ENCODE measurements around the gene SCARB1. TPM values are rescaled to one million over a fixed set of nuclear protein-coding genes. Genes with fewer than 3 reads are reported as not detected.

Gene SCARB1
- total RNA-seq, 1 experiment from 2014 or later = 106 TPM

- H3K9me3 ChIP-seq = 0 out of 2 replicates have a peak, but pooled peaks cover 7% of the 10 kb centered on the region
- H3K27me3 ChIP-seq (replicated peaks; ENCODE audit: control insufficient read depth, insufficient read depth, low read length) = no peaks in the 10 kb centered on the region
- Mint-ChIP-seq H3K27ac (ENCODE audit: unreplicated experiment) (no peak overlapping the region), H3K27me3 (ENCODE audit: insufficient read depth, unreplicated experiment) (no peaks in the 10 kb centered on the region), H3K4me3 (ENCODE audit: unreplicated experiment) (no peak overlapping the region), H3K9me3 (ENCODE audit: unreplicated experiment) (no peaks in the 10 kb centered on the region), H3K36me3 (ENCODE audit: insufficient read depth, unreplicated experiment) (peaks cover 9% of the 10 kb centered on the region), H3K4me1 (ENCODE audit: low read depth, unreplicated experiment) (peaks cover 12% of the 10 kb centered on the region)
- no peaks in the 10 kb centered on the region for H3K36me3 ChIP-seq (ENCODE audit: control insufficient read depth, insufficient read depth, low read length)
- ChIA-PET POLR2A (no interaction called here), CTCF (no interaction called here)
- BruUV-seq (replicated peaks) = no TSS peak
- intact Hi-C loops (cut with micrococcal nuclease; ENCODE audit: unreplicated experiment) = loop anchor here (2.0 kb wide), 1 partner anchor 27 kb away; no protein-coding TSS in a partner anchor
- peaks cover 12% of the 10 kb centered on the region for H3K4me1 ChIP-seq
- TF ChIP-seq CTCF (IDR thresholded peaks at IDR 0.05; ENCODE audit: insufficient read depth in 1 of 2, low read depth in 1 of 2, low read length in 1 of 2, severe bottlenecking in 1 of 2, unreplicated experiment in 1 of 2) = no peak
- H3K4me3 ChIP-seq (ENCODE audit: low read depth, low read length) = no peak overlapping the region
- no peak for DNase-seq
These were observed 119.4 kb downstream of the SCARB1 start for GRCh38 chr12:124744273-124744640.

GRCh38 chr12:124743479-124744272 is 120.0 kb downstream of the SCARB1 start:
- no TSS peak for BruUV-seq (replicated peaks)
- H3K9me3 ChIP-seq = 0 out of 2 replicates have a peak, but pooled peaks cover 8% of the 10 kb centered on the region
- no peaks in the 10 kb centered on the region for H3K27me3 ChIP-seq (replicated peaks; ENCODE audit: control insufficient read depth, insufficient read depth, low read length)
- Mint-ChIP-seq H3K4me3 (ENCODE audit: unreplicated experiment) (no peak overlapping the region), H3K36me3 (ENCODE audit: insufficient read depth, unreplicated experiment) (peaks cover 9% of the 10 kb centered on the region), H3K9me3 (ENCODE audit: unreplicated experiment) (no peaks in the 10 kb centered on the region), H3K27ac (ENCODE audit: unreplicated experiment) (no peak overlapping the region), H3K27me3 (ENCODE audit: insufficient read depth, unreplicated experiment) (no peaks in the 10 kb centered on the region), H3K4me1 (ENCODE audit: low read depth, unreplicated experiment) (peaks cover 12% of the 10 kb centered on the region)
- POLR2A ChIA-PET = no interaction called here
- H3K4me1 ChIP-seq = peaks cover 12% of the 10 kb centered on the region
- CTCF ChIA-PET = no interaction called here
- intact Hi-C loops (cut with micrococcal nuclease; ENCODE audit: unreplicated experiment) = loop anchor here (2.0 kb wide), 1 partner anchor 27 kb away; no protein-coding TSS in a partner anchor
- DNase-seq = no peak
- H3K36me3 ChIP-seq (ENCODE audit: control insufficient read depth, insufficient read depth, low read length) = no peaks in the 10 kb centered on the region
- H3K4me3 ChIP-seq (ENCODE audit: low read depth, low read length) = no peak overlapping the region
- TF ChIP-seq CTCF (IDR thresholded peaks at IDR 0.05; ENCODE audit: insufficient read depth in 1 of 2, low read depth in 1 of 2, low read length in 1 of 2, severe bottlenecking in 1 of 2, unreplicated experiment in 1 of 2) = no peak

- H3K9me3 ChIP-seq = 0 out of 2 replicates have a peak, but pooled peaks cover 8% of the 10 kb centered on the region
- POLR2A ChIA-PET = no interaction called here
- CTCF ChIA-PET = no interaction called here
- BruUV-seq (replicated peaks) = no TSS peak
- Mint-ChIP-seq H3K27ac (ENCODE audit: unreplicated experiment) (no peak overlapping the region), H3K4me3 (ENCODE audit: unreplicated experiment) (no peak overlapping the region), H3K4me1 (ENCODE audit: low read depth, unreplicated experiment) (peaks cover 12% of the 10 kb centered on the region), H3K36me3 (ENCODE audit: insufficient read depth, unreplicated experiment) (peaks cover 9% of the 10 kb centered on the region), H3K9me3 (ENCODE audit: unreplicated experiment) (no peaks in the 10 kb centered on the region), H3K27me3 (ENCODE audit: insufficient read depth, unreplicated experiment) (no peaks in the 10 kb centered on the region)
- TF ChIP-seq CTCF (IDR thresholded peaks at IDR 0.05; ENCODE audit: insufficient read depth in 1 of 2, low read depth in 1 of 2, low read length in 1 of 2, severe bottlenecking in 1 of 2, unreplicated experiment in 1 of 2) = no peak
- peaks cover 9% of the 10 kb centered on the region for H3K4me1 ChIP-seq
- no peaks in the 10 kb centered on the region for H3K27me3 ChIP-seq (replicated peaks; ENCODE audit: control insufficient read depth, insufficient read depth, low read length)
- no peak overlapping the region for H3K4me3 ChIP-seq (ENCODE audit: low read depth, low read length)
- H3K36me3 ChIP-seq (ENCODE audit: control insufficient read depth, insufficient read depth, low read length) = no peaks in the 10 kb centered on the region
- intact Hi-C loops (cut with micrococcal nuclease; ENCODE audit: unreplicated experiment) = no loop called here
- DNase-seq = no peak
These were observed 121.0 kb downstream of the SCARB1 start for GRCh38 chr12:124742678-124743077.
